ENCODE measurements around the gene SPRTN. TPM values are rescaled to one million over a fixed set of nuclear protein-coding genes. Genes with fewer than 3 reads are reported as not detected.

SPRTN gene
- polyA plus RNA-seq, 1 experiment: 10.0 TPM

DNA sequence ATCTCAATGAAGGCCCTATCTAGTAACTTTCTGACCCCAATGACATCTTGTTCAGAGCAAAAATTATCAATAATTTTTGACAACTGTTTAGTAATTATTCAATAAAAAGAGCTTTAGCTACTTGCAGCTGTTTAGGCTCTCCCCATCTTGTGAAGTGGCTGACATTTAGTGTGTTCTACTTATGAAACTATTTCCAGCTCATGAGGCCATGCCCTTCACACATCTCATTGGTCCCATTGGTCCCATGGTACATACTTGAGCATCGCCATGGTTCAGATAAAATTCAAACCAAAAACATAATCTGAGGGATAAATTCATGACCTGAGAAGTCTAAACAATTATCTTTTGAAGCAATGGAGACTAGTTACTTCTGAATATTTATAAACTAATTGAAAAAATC is 24.2 kb downstream of the SPRTN start:
- DNase-seq (ENCODE audit: low read depth): no peak
- Histone ChIP-seq H3K27me3 (ENCODE audit: control insufficient read depth, insufficient read depth, low read length) (no peaks in the 10 kb centered on the region), H3K4me3 (ENCODE audit: low read depth, low read length) (no peak overlapping the region), H3K36me3 (ENCODE audit: control insufficient read depth, insufficient read depth, low read length) (peaks cover 1% of the 10 kb centered on the region; the same call in 1 of the 2 replicates)
- CTCF ChIA-PET: interaction anchor here (0.8 to 1.4 kb wide), 3 partner anchors 12 to 230 kb away, joined by 3 to 4 read pairs (median 3); no protein-coding TSS in a partner anchor
- POLR2A ChIA-PET: no interaction called here
- TF ChIP-seq CTCF (IDR thresholded peaks at IDR 0.05; ENCODE audit: insufficient read depth, low read depth, low read length): no peak

DNA sequence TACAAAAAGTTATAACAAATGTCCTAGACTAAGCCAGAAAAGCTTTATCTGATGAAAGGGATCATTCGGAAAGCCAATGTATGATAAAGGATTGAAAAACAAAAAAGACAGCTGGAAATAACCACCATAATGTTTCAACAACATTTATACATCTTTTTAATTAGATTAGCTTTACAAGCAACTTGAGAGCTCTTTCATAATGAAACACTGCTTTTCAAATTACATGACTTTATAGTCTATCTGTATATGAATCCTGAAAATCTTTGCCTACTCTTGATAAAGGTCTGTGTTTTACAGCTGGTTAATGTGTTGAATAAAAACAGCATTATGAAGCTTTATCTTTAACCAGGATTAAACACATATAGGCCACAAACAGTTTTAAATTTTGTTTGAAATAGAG is 25.5 kb downstream of the SPRTN start:
- DNase-seq (ENCODE audit: low read depth): no peak
- POLR2A ChIA-PET: no interaction called here
- Histone ChIP-seq H3K4me3 (ENCODE audit: low read depth, low read length) (no peak overlapping the region), H3K27me3 (ENCODE audit: control insufficient read depth, insufficient read depth, low read length) (no peaks in the 10 kb centered on the region), H3K36me3 (ENCODE audit: control insufficient read depth, insufficient read depth, low read length) (peaks cover 1% of the 10 kb centered on the region)
- TF ChIP-seq CTCF (IDR thresholded peaks at IDR 0.05; ENCODE audit: insufficient read depth, low read depth, low read length): no peak
- CTCF ChIA-PET: interaction anchor here (1.2 to 1.3 kb wide), 2 partner anchors 13 to 23 kb away, joined by 3 read pairs; no protein-coding TSS in a partner anchor

DNA sequence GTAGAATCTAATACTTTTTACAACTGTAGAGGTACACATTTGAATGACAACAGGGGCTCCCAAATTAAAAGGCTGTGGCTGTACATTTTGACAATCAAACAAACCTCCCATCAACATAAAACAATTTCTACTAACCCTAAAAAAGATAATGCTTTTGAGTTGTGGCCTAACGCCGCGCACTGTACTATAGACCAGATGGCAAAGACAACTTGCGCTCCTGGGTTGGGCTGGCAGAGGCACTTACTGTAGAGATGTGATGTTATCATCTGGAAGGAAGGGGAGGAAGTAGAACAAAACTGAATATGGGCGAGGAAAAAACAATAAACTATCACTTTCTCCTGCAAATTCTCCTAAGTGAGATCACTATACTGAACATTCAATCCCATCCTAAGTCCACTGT is 26.1 kb downstream of the SPRTN start:
- CTCF ChIA-PET: no interaction called here
- no peak for DNase-seq (ENCODE audit: low read depth)
- Histone ChIP-seq H3K4me3 (ENCODE audit: low read depth, low read length) (no peak overlapping the region), H3K27me3 (ENCODE audit: control insufficient read depth, insufficient read depth, low read length) (no peaks in the 10 kb centered on the region), H3K36me3 (ENCODE audit: control insufficient read depth, insufficient read depth, low read length) (peaks cover 1% of the 10 kb centered on the region)
- TF ChIP-seq CTCF (IDR thresholded peaks at IDR 0.05; ENCODE audit: insufficient read depth, low read depth, low read length): no peak
- POLR2A ChIA-PET: no interaction called here

DNA sequence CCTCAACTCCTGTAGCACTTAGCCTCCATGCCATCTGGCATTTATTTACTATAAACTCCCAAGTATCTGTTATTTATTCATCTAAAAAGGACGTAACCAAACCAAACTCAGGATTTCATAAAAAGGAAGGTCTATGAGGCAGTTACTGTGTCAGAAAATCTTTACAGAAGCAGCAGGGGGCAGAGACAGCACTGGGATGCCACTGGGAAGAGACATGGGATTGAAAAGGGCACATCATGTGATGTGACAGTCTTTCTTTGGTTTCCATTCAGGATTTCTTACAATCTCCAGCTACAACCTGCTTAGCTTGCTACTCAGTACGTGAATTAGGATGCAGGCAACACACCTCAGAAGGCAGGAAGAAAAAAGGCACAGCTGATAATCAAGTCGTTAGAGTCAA is 31.2 kb downstream of the SPRTN start:
- no peak for DNase-seq (ENCODE audit: low read depth)
- ChIA-PET POLR2A (no interaction called here), CTCF (interaction anchor here (0.9 to 1.2 kb wide), 2 partner anchors 10 to 297 kb away, joined by 3 to 6 read pairs; no protein-coding TSS in a partner anchor)
- H3K4me3 ChIP-seq (ENCODE audit: low read depth, low read length): no peak overlapping the region
- H3K36me3 ChIP-seq (ENCODE audit: control insufficient read depth, insufficient read depth, low read length): peaks cover 1% of the 10 kb centered on the region
- no peaks in the 10 kb centered on the region for H3K27me3 ChIP-seq (ENCODE audit: control insufficient read depth, insufficient read depth, low read length)
- no peak for TF ChIP-seq CTCF (IDR thresholded peaks at IDR 0.05; ENCODE audit: insufficient read depth, low read depth, low read length)

- DNase-seq (ENCODE audit: low read depth): no peak
- no peaks in the 10 kb centered on the region; the same call in 1 of the 2 replicates for H3K36me3 ChIP-seq (ENCODE audit: control insufficient read depth, insufficient read depth, low read length)
- POLR2A ChIA-PET: interaction anchor here (0.6 kb wide), 1 partner anchor 14 kb away, joined by 4 read pairs; no protein-coding TSS in a partner anchor
- TF ChIP-seq CTCF (IDR thresholded peaks at IDR 0.05; ENCODE audit: insufficient read depth, low read depth, low read length): no peak
- H3K4me3 ChIP-seq (ENCODE audit: low read depth, low read length): no peak overlapping the region
- no peaks in the 10 kb centered on the region for H3K27me3 ChIP-seq (ENCODE audit: control insufficient read depth, insufficient read depth, low read length)
- CTCF ChIA-PET: interaction anchor here (1.7 kb wide), 1 partner anchor 15 kb away, joined by 5 read pairs; no protein-coding TSS in a partner anchor
These were observed 34.4 kb downstream of the SPRTN start for GRCh38 chr1:231372501-231372900.

Data from BJ (cell line).